Vagina (tissue), 2 donors: ENCODE measurements around the gene EMCN.

Experiments
- CTCF ChIP-seq, 3 experiments: fragments of 450-650 bp in 2 of 3; fragments of 200-600 bp in 1 of 3; sonication (generic) in 1 of 3; IDR thresholded peaks; one replicate each; pipeline ENCODE4 v1.5.1; 2017 to 2019; ENCODE audit warnings: antibody characterized with exemption in 3 of 3, mild to moderate bottlenecking in 2 of 3, moderate library complexity in 2 of 3
- POLR2AphosphoS5 ChIP-seq, 2 donors: sonication (generic); formaldehyde crosslinking; IDR thresholded peaks; one replicate each; pipeline ENCODE4 v1.9.0; 2017; ENCODE audit warnings: antibody characterized with exemption in 2 of 2, mild to moderate bottlenecking in 2 of 2, low read depth in 1 of 2; ENCODE audit not compliant: insufficient read depth in 1 of 2

GRCh38 chr4:100420571-100420970, 97.3 kb downstream of the EMCN start:
- TF ChIP-seq CTCF (IDR thresholded peaks at IDR 0.05) (no peak), POLR2AphosphoS5 (IDR thresholded peaks at IDR 0.05; ENCODE audit: insufficient read depth in 1 of 2, low read depth in 1 of 2) (no peak)
